GM12874 (cell line): ENCODE measurements around the gene ANKH.

Experiments
- TF ChIP-seq, protein P1 (sequence below): IDR thresholded peaks from 2 replicates; pipeline ENCODE4 v1.5.1; 2011; ENCODE audit warnings: low read depth, mild to moderate bottlenecking, control low read depth, low read length, moderate library complexity; ENCODE audit not compliant: insufficient read depth

The ANKH gene

DNA sequence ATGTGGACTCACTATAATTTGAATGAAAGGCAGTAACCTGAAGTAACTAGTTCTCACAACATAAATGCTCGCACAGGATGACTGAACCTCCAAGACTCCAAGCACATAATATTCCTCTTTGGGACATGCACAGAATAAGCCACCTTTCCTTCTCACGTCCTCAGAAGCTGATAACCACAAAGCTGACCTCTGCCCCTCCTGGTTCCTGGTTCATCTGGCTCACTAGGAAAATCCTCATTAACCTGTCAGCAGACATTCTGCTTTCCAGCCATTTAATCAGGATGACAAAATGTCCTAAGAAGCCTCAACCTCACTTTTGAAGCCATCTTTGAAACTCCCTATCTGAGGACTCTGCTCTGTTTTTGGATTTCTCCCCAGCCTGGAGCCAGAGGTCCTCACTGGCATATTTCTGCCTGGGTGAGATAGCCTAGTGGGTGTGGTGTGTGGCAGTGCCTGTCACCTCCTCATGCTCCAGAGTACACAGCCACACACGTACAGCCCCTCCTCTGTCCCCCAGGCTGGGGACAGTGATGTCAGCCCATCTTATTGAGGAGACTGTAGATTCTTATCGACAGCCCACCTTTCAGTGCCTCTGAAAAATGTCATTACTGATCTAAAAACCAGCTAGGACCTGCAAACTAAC lies 10.3 kb downstream of the ANKH start:
- TF ChIP-seq, protein P1, sequence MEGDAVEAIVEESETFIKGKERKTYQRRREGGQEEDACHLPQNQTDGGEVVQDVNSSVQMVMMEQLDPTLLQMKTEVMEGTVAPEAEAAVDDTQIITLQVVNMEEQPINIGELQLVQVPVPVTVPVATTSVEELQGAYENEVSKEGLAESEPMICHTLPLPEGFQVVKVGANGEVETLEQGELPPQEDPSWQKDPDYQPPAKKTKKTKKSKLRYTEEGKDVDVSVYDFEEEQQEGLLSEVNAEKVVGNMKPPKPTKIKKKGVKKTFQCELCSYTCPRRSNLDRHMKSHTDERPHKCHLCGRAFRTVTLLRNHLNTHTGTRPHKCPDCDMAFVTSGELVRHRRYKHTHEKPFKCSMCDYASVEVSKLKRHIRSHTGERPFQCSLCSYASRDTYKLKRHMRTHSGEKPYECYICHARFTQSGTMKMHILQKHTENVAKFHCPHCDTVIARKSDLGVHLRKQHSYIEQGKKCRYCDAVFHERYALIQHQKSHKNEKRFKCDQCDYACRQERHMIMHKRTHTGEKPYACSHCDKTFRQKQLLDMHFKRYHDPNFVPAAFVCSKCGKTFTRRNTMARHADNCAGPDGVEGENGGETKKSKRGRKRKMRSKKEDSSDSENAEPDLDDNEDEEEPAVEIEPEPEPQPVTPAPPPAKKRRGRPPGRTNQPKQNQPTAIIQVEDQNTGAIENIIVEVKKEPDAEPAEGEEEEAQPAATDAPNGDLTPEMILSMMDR: no peak

DNA sequence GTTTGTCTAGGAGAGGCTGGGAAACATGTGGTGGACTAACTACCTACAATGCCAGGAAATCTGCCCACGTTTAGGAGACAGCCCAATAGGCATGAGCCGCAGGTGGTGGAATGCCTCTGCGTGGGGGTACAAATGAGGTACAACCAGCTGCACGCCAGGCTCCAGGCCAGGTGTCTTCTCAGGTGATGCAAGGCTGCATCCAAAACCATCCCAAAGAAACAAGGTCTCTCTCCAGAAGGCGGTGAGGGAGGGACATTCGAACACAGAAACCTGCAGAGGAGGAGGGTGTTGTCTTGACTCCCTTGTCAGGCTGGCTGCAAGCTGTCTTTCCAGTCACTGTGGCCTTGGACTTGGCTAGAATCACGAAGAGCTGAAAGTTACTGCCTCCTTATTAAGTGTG lies 11.6 kb downstream of the ANKH start:
- TF ChIP-seq, protein P1: no peak

DNA sequence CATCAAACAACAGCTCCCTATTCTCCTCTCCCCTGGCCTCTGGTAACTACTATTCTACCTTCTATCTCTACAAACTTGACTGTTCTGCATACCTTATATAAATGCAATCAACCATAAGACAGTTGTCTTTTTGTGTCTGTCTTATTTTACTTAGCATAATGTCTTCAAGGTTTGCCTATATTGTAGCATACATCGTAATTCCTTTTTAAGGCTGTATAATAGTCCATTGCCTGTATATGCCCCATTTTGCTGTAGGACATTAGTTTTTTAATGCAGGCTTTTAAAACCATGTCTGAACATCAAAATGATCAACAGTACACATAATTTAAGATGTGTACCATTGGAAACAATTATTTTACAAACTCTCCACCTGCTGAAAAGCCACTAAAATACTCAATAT lies 12.4 kb downstream of the ANKH start:
- TF ChIP-seq, protein P1: no peak

DNA sequence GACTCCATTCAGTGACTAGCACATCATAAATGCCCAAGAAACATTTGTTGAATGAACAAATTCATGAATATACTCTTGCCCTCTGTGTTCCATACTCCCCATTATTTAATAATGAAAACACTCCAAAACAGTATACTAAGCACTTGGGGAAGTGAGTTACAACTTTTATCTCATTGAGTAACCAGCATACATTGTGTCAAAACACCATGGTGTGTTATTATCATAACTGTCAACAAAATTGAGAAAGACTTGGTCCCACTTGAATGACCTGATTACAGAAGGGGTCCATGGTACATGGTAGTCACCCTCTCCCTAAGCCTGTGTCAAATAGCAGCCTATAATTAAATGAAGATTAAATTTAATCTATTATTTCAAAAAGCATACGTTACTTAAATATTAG lies 16.2 kb downstream of the ANKH start:
- TF ChIP-seq, protein P1: no peak

DNA sequence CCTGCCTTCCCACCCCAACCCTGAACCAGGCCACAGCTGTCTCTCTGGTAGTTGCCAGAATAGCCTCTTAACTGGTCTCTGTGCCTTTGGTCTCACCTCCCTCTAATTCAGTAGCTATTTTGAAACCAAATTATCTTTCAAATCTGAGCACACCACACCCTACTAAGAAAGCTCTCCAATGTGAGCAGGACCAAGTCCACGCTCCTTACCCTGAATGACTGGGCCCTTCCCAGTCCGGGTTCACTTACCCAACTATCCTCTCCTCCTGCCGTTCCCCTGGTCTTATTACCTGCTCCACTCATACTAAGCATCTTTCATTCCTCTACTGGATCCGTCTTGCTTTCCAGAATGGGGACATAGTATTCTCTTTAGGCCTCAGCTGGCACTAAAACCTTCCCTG lies 16.8 kb downstream of the ANKH start:
- TF ChIP-seq, protein P1: no peak

DNA sequence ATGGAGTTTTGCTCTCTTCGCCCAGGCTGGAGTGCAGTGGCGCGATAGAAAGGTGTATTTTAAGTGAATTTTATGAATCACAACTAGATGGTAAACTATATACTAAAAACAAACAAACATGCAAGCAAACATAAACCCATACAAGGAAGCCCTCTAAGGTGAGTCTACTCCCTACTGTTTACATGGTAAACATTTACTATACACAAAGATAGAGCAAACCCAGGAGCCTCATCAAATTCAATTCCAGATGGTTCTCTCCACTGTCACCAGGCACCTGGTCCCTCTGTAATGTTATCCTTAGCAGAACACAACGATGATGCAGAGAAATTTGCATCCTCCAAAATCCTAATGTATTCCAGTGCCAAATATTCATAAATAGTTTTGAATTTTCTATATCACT lies 17.9 kb downstream of the ANKH start:
- TF ChIP-seq, protein P1: no peak

DNA sequence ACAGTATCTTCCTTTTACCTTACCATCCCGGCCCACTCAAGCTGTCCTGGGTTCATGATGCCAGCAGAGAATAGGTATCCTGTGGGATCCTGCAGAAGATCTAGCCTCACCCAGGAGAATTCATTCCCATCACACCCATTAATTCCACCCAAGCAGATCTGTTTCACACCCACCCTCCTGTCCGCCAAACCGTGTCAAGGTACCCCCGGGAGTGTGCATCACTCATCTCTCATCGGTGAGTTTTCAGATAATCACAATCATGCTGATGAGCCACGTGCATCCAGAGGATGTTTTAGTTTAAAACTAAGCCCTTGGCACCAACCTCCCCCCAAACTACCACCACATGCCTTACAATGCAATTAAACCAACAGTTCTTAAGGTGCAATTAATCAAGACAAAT lies 18.8 kb downstream of the ANKH start:
- TF ChIP-seq, protein P1: no peak

DNA sequence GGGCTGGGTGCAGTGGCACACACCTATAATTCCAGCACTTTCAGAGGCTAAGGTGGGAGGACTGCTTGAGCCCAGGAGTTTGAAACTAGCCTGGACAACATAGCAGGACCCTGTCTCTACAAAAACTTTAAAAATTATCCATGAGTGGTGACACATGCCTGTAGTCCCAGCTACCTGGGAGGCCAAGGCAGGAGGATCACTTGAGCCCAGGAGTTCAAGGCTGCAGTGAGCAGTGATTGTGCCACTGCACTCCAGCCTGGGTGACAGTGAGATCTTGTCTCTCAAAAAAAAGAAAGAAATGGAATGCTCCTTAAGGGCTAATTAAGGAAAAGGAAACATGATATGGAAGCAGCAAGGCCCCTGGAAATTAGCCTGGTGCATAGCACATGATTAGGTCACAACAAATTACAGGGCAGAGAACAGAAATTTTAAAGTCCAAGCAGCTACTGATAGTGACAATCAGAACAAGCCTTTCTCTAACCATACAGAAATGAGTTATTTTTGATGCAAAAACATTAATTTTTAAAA lies 19.5 kb downstream of the ANKH start:
- TF ChIP-seq, protein P1: no peak
